HCT116 (cell line): ENCODE data around the gene MED13L.

Experiments used
- ZNF274 ChIP-seq: fragments of 200-500 bp; sonication (Bioruptor generic); IDR thresholded peaks from 2 replicates; pipeline ENCODE4 v1.6.1; 2014; ENCODE audit warnings: mild to moderate bottlenecking, low read depth, low read length, inconsistent platforms
- TF ChIP-seq, protein P1 (sequence below), 3 experiments: fragments of 200-600 bp in 1 of 3; sonication (generic) in 1 of 3; IDR thresholded peaks in 2 of 3; conservative IDR thresholded peaks in 1 of 3; 2 replicates each; pipeline ENCODE4 v1.5.1; 2012 to 2017; ENCODE audit warnings: low read depth in 2 of 3, low read length in 2 of 3, antibody characterized with exemption in 1 of 3, borderline replicate concordance in 1 of 3, control low read depth in 1 of 3, mild to moderate bottlenecking in 1 of 3, mixed read lengths in 1 of 3, mixed run types in 1 of 3, moderate library complexity in 1 of 3; ENCODE audit not compliant: insufficient read depth in 1 of 3

DNA sequence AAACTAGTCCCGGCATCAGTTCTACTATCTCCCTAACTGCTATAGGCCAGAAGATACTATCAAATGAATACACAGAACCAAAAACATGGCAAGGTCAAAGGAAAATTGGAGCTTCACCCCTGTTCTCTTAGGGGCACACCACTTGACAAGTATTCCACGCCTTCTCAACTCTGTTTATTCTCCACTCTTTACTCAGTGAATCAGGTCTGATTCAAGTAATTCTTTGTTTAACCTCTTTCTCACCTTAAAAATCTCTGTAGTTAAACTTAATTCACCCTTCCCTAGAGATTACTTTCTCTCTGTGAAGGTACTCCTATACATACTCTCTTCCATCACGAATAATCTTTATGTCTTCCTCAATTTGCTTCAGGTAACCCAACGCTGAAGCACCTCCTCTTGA lies 248.9 kb downstream of the MED13L start:
- no peak for TF ChIP-seq ZNF274
- TF ChIP-seq, protein P1, sequence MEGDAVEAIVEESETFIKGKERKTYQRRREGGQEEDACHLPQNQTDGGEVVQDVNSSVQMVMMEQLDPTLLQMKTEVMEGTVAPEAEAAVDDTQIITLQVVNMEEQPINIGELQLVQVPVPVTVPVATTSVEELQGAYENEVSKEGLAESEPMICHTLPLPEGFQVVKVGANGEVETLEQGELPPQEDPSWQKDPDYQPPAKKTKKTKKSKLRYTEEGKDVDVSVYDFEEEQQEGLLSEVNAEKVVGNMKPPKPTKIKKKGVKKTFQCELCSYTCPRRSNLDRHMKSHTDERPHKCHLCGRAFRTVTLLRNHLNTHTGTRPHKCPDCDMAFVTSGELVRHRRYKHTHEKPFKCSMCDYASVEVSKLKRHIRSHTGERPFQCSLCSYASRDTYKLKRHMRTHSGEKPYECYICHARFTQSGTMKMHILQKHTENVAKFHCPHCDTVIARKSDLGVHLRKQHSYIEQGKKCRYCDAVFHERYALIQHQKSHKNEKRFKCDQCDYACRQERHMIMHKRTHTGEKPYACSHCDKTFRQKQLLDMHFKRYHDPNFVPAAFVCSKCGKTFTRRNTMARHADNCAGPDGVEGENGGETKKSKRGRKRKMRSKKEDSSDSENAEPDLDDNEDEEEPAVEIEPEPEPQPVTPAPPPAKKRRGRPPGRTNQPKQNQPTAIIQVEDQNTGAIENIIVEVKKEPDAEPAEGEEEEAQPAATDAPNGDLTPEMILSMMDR (IDR thresholded peaks at IDR 0.05 in 2 of 3, conservative IDR thresholded peaks at IDR 0.05 in 1 of 3; ENCODE audit: borderline replicate concordance in 1 of 3, insufficient read depth in 1 of 3, low read depth in 2 of 3, low read length in 2 of 3) = no peak
